ENCODE results near the gene HIRA. TPM values are rescaled to one million over a fixed set of nuclear protein-coding genes. Genes with fewer than 3 reads are reported as not detected.
A peak's percentile ranks its signal among the peaks of the same experiment; 100 is the strongest.

Gene HIRA
- total and polyA plus RNA-seq, 11 donors: 3.7 to 25.4 (median 17.3) TPM

DNA sequence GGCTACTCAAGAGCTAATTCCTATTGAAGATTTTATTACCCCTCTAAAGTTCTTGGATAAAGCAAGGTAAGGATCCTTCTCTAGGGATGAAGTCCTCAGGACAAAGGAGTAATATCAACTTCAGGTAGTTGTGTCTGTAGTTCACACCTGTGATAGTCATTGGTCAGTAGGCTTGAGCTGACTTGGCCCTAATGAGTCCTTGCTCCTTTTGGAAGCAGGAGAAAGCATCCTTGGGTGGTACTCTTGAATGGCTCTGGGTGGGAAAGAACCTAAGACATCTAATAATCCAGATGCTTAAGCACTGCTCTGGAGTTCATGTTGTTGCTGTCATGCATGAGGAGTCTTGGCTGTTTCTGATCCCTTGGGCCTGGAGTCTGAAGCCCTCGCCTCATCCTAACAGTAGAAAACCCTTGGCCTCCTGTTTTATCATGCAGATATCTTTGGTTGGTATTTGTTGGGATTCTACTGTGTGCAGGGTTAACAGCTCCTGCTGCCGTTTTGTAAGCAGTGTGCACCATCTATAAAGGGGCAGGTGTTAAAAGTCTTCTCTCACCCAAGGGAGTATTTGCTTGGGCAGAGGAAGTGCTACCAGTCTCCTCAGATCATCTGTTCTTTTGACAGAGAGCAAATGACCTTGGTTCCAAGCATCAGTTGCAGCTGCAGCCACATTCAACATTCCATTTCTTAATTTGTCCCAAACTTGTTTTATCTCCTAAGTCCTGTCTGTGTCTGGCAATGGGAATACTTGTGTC is 3.5 kb upstream of the HIRA start:
- intact Hi-C loops (cut with DNase I): loop anchor here in 5 of 10 donors (5.0 to 10.0 kb wide), 4 partner anchors 37 to 258 kb away; partner anchors contain the start of genes CDC45 (in 3 of the 5), UFD1 (in 3 of the 5), CLTCL1 (in 1 of the 5) and SLC25A1 (in 1 of the 5)
- DNase-seq (no peak), ATAC-seq (no peak)
- 69 to 81% (median 75%) methylated on average over 2 of the region's 2 CpGs for WGBS, 4 donors
- Histone ChIP-seq H3K27ac (no peak overlapping the region), H3K36me3 (peaks cover 0 to 51% (median 36%) of the 10 kb centered on the region in 9 donors), H3K27me3 (no peaks in the 10 kb centered on the region), H3K4me3 (no peak overlapping the region), H3K4me1 (peaks cover 4 to 34% (median 18%) of the 10 kb centered on the region in 12 donors), H3K9me3 (no peaks in the 10 kb centered on the region)
- no peak for TF ChIP-seq CTCF (IDR thresholded peaks at IDR 0.05)
- TF ChIP-seq POLR2A (IDR thresholded peaks at IDR 0.05): no peak

GRCh38 chr22:19434401-19434800 is 2.9 kb upstream of the HIRA start:
- Histone ChIP-seq H3K4me1 (peaks cover 7 to 40% (median 24%) of the 10 kb centered on the region in 12 donors), H3K4me3 (no peak overlapping the region), H3K9me3 (no peaks in the 10 kb centered on the region), H3K27ac (no peak overlapping the region), H3K36me3 (peaks cover 0 to 47% (median 35%) of the 10 kb centered on the region in 9 donors), H3K27me3 (no peaks in the 10 kb centered on the region)
- 95 to 97% (median 95%) methylated on average over 7 of the region's 7 CpGs for WGBS, 4 donors
- TF ChIP-seq CTCF (IDR thresholded peaks at IDR 0.05) (no peak), POLR2A (IDR thresholded peaks at IDR 0.05) (no peak)
- DNase-seq: no peak
- ATAC-seq: no peak
- intact Hi-C loops (cut with DNase I): loop anchor here in 5 of 10 donors (5.0 to 10.0 kb wide), 3 partner anchors 43 to 257 kb away; partner anchors contain the start of genes CDC45 (in 3 of the 5), UFD1 (in 3 of the 5), CLTCL1 (in 1 of the 5) and SLC25A1 (in 1 of the 5)

GRCh38 chr22:19432133-19432851 is 759 bp upstream of the HIRA start, which contains the start of gene MRPL40:
Gene MRPL40 (plus strand): TSS chr22:19432545. CDS start chr22:19432555, 10 bp downstream.
- H3K4me3 ChIP-seq: peak within 1 kb of the TSS; percentile 62 to 95 (median 86)
- DNase-seq (peak; percentile 95 to 98 (median 97)), ATAC-seq (peak; percentile 95 to 98 (median 98))
- H3K4me1 ChIP-seq: peaks cover 7 to 46% (median 29%) of the 10 kb centered on the region in 12 donors
- H3K36me3 ChIP-seq: peaks cover 0 to 36% (median 30%) of the 10 kb centered on the region in 9 donors
- no peaks in the 10 kb centered on the region for H3K9me3 ChIP-seq
- intact Hi-C loops (cut with DNase I): loop anchor here in 6 of 10 donors (1.0 to 10.0 kb wide), 5 partner anchors 15 to 255 kb away; partner anchors contain the start of genes CDC45 (in 5 of the 6), UFD1 (in 5 of the 6), C22orf39 (in 2 of the 6) and CLTCL1 (in 1 of the 6)
- no peaks in the 10 kb centered on the region for H3K27me3 ChIP-seq
- peak within 1 kb of the TSS; percentile 93 to 99 (median 98) for H3K27ac ChIP-seq
- peak in 1 of 2 donors; percentile 86 for TF ChIP-seq POLR2A (IDR thresholded peaks at IDR 0.05)
- peak in 4 of 12 donors; percentile 15 to 28 (median 21) for TF ChIP-seq CTCF (IDR thresholded peaks at IDR 0.05)
- 0 to 2% (median 1%) methylated on average over 13 to 74 of the region's 74 CpGs for WGBS, 4 donors
